Measurements from ENCODE around the gene NEURL4. TPM values are rescaled to one million over a fixed set of nuclear protein-coding genes. Genes with fewer than 3 reads are reported as not detected.

NEURL4 gene
- total RNA-seq, 1 experiment from 2014 or later = 81.7 TPM

- Histone ChIP-seq H3K36me3 (ENCODE audit: insufficient read depth, low read length, poor library complexity, severe bottlenecking) (peaks cover 56% of the 10 kb centered on the region), H3K27ac (ENCODE audit: low read depth, low read length, poor library complexity, severe bottlenecking) (no peak overlapping the region), H3K9me3 (ENCODE audit: low read depth, low read length, poor library complexity, severe bottlenecking) (no peaks in the 10 kb centered on the region), H3K4me3 (ENCODE audit: low read depth, low read length, poor library complexity, severe bottlenecking) (no peak overlapping the region), H3K27me3 (replicated peaks; ENCODE audit: insufficient read depth, low read depth, low read length, poor library complexity) (no peaks in the 10 kb centered on the region), H3K4me1 (ENCODE audit: insufficient read depth, low read length, poor library complexity, severe bottlenecking) (peaks cover 8% of the 10 kb centered on the region)
- no TSS peak for BruUV-seq (replicated peaks)
- CTCF ChIA-PET = no interaction called here
- TF ChIP-seq CTCF (conservative IDR thresholded peaks at IDR 0.05; ENCODE audit: low read depth, low read length) (no peak), EZH2 (IDR thresholded peaks at IDR 0.05; ENCODE audit: borderline replicate concordance, low read depth, low read length, poor library complexity, severe bottlenecking) (no peak)
- POLR2A ChIA-PET (ENCODE audit: low non-redundant PET) = no interaction called here
- intact Hi-C loops (cut with micrococcal nuclease; ENCODE audit: unreplicated experiment) = no loop called here
- DNase-seq (ENCODE audit: low spot score) = no peak
Measured at GRCh38 chr17:7317161-7317803, 11.9 kb downstream of the NEURL4 start.

- DNase-seq (ENCODE audit: low spot score) = no peak
- Histone ChIP-seq H3K4me3 (ENCODE audit: low read depth, low read length, poor library complexity, severe bottlenecking) (peak overlapping the region; percentile 83), H3K27me3 (replicated peaks; ENCODE audit: insufficient read depth, low read depth, low read length, poor library complexity) (no peaks in the 10 kb centered on the region), H3K36me3 (ENCODE audit: insufficient read depth, low read length, poor library complexity, severe bottlenecking) (peaks cover 60% of the 10 kb centered on the region), H3K9me3 (ENCODE audit: low read depth, low read length, poor library complexity, severe bottlenecking) (no peaks in the 10 kb centered on the region), H3K4me1 (ENCODE audit: insufficient read depth, low read length, poor library complexity, severe bottlenecking) (peaks cover 9% of the 10 kb centered on the region), H3K27ac (ENCODE audit: low read depth, low read length, poor library complexity, severe bottlenecking) (peak overlapping the region; percentile 86)
- ChIA-PET CTCF (no interaction called here), POLR2A (ENCODE audit: low non-redundant PET) (interaction anchor here (0.6 kb wide), 2 partner anchors 11 to 53 kb away, joined by 3 to 12 read pairs; no protein-coding TSS in a partner anchor)
- TF ChIP-seq CTCF (conservative IDR thresholded peaks at IDR 0.05; ENCODE audit: low read depth, low read length) (no peak), EZH2 (IDR thresholded peaks at IDR 0.05; ENCODE audit: borderline replicate concordance, low read depth, low read length, poor library complexity, severe bottlenecking) (no peak)
- intact Hi-C loops (cut with micrococcal nuclease; ENCODE audit: unreplicated experiment) = no loop called here
- BruUV-seq (replicated peaks) = no TSS peak
Measured at GRCh38 chr17:7315570-7316235, 13.4 kb downstream of the NEURL4 start.

- BruUV-seq (replicated peaks) = no TSS peak
- peaks cover 66% of the 10 kb centered on the region for H3K36me3 ChIP-seq (ENCODE audit: insufficient read depth, low read length, poor library complexity, severe bottlenecking)
- H3K9me3 ChIP-seq (ENCODE audit: low read depth, low read length, poor library complexity, severe bottlenecking) = no peaks in the 10 kb centered on the region
- no peak for TF ChIP-seq EZH2 (IDR thresholded peaks at IDR 0.05; ENCODE audit: borderline replicate concordance, low read depth, low read length, poor library complexity, severe bottlenecking)
- no peak for TF ChIP-seq CTCF (conservative IDR thresholded peaks at IDR 0.05; ENCODE audit: low read depth, low read length)
- ChIA-PET POLR2A (ENCODE audit: low non-redundant PET) (interaction anchor here (0.6 kb wide), 1 partner anchor 52 kb away, joined by 3 read pairs; no protein-coding TSS in a partner anchor), CTCF (no interaction called here)
- H3K27me3 ChIP-seq (replicated peaks; ENCODE audit: insufficient read depth, low read depth, low read length, poor library complexity) = no peaks in the 10 kb centered on the region
- DNase-seq (ENCODE audit: low spot score) = peak; percentile 94
- peak within 1 kb of the TSS; percentile 86 for H3K27ac ChIP-seq (ENCODE audit: low read depth, low read length, poor library complexity, severe bottlenecking)
- H3K4me1 ChIP-seq (ENCODE audit: insufficient read depth, low read length, poor library complexity, severe bottlenecking) = peaks cover 17% of the 10 kb centered on the region
- intact Hi-C loops (cut with micrococcal nuclease; ENCODE audit: unreplicated experiment) = no loop called here
- H3K4me3 ChIP-seq (ENCODE audit: low read depth, low read length, poor library complexity, severe bottlenecking) = peak within 1 kb of the TSS; percentile 83
Measured at GRCh38 chr17:7314719-7315569, 14.2 kb downstream of the NEURL4 start, which contains the start of gene GPS2. Gene GPS2 (minus strand): TSS chr17:7315360. CDS start chr17:7315052, 308 bp downstream.

Measured in A673 (cell line).